ENCODE measurements around the gene EMP3. TPM values are rescaled to one million over a fixed set of nuclear protein-coding genes. Genes with fewer than 3 reads are reported as not detected.

The EMP3 gene
- polyA plus RNA-seq, 3 donors: 802 to 1,036 (median 996) TPM

DNA sequence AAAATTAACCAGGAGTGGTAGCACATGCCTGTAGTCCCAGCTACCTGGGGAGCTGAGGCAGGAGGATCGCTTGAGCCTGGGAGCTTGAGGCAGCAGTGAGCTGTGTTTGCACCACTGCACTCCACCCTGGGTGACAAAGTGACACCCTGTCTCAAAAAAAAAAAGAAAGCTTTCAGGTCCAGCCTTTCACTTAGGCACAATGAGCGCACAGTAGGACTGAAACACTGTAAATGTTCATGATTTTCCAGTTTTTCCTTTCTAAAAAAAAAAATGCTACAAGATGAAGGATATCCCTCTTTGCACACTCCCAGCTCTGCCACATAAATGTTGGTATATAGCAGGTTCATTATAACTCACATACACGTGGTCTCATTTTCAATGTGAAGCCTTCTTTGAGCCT is 37.6 kb upstream of the EMP3 start:
- Histone ChIP-seq H3K4me1 (ENCODE audit: control insufficient read depth in 1 of 2, insufficient read depth in 2 of 2, low read length in 2 of 2) (peaks cover 8 to 10% of the 10 kb centered on the region in 2 donors), H3K27ac (ENCODE audit: low read depth in 1 of 2, low read length in 2 of 2) (no peak overlapping the region), H3K4me3 (replicated peaks in 1 of 3; ENCODE audit: low read depth in 2 of 3, low read length in 3 of 3) (no peak overlapping the region), H3K9ac (ENCODE audit: insufficient read depth, low read length, poor library complexity, severe bottlenecking) (no peak overlapping the region), H3K27me3 (ENCODE audit: control insufficient read depth in 2 of 2, insufficient read depth in 2 of 2, low read length in 2 of 2) (peaks cover 0 to 5% of the 10 kb centered on the region in 2 donors), H3K9me3 (replicated peaks in 1 of 2; ENCODE audit: control insufficient read depth in 1 of 2, insufficient read depth in 1 of 2, low read length in 2 of 2) (peaks cover 7 to 17% of the 10 kb centered on the region in 2 donors), H2AFZ (ENCODE audit: insufficient read depth, low read depth, low read length, poor library complexity, severe bottlenecking) (no peak overlapping the region), H4K20me1 (ENCODE audit: insufficient read depth, low read length) (no peaks in the 10 kb centered on the region), H3K36me3 (replicated peaks in 1 of 2; ENCODE audit: control insufficient read depth in 1 of 2, insufficient read depth in 2 of 2, low read length in 2 of 2) (peaks cover 0 to 19% of the 10 kb centered on the region in 2 donors), H3K4me2 (replicated peaks; ENCODE audit: extremely low read depth, low read length, poor library complexity, severe bottlenecking) (no peak overlapping the region), H3K79me2 (ENCODE audit: insufficient read depth, low read length) (no peaks in the 10 kb centered on the region)
- no peak for DNase-seq
- H3K27ac Mint-ChIP-seq: no peak overlapping the region
- WGBS (ENCODE audit: insufficient coverage): 80% methylated on average over 1 of the region's 3 CpGs
- H3K36me3 Mint-ChIP-seq: peaks cover 20 to 23% of the 10 kb centered on the region in 2 donors
- peaks cover 8 to 21% (median 19%) of the 10 kb centered on the region in 7 donors for H3K9me3 Mint-ChIP-seq
- peaks cover 11% of the 10 kb centered on the region for H3K4me1 Mint-ChIP-seq
- peaks cover 4 to 14% (median 13%) of the 10 kb centered on the region in 3 donors for H3K27me3 Mint-ChIP-seq (ENCODE audit: low read depth in 3 of 3)
- intact Hi-C loops (cut with micrococcal nuclease): no loop called here
- H3K4me3 Mint-ChIP-seq: no peak overlapping the region
- TF ChIP-seq, protein P1, sequence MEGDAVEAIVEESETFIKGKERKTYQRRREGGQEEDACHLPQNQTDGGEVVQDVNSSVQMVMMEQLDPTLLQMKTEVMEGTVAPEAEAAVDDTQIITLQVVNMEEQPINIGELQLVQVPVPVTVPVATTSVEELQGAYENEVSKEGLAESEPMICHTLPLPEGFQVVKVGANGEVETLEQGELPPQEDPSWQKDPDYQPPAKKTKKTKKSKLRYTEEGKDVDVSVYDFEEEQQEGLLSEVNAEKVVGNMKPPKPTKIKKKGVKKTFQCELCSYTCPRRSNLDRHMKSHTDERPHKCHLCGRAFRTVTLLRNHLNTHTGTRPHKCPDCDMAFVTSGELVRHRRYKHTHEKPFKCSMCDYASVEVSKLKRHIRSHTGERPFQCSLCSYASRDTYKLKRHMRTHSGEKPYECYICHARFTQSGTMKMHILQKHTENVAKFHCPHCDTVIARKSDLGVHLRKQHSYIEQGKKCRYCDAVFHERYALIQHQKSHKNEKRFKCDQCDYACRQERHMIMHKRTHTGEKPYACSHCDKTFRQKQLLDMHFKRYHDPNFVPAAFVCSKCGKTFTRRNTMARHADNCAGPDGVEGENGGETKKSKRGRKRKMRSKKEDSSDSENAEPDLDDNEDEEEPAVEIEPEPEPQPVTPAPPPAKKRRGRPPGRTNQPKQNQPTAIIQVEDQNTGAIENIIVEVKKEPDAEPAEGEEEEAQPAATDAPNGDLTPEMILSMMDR (IDR thresholded peaks at IDR 0.05): no peak

DNA sequence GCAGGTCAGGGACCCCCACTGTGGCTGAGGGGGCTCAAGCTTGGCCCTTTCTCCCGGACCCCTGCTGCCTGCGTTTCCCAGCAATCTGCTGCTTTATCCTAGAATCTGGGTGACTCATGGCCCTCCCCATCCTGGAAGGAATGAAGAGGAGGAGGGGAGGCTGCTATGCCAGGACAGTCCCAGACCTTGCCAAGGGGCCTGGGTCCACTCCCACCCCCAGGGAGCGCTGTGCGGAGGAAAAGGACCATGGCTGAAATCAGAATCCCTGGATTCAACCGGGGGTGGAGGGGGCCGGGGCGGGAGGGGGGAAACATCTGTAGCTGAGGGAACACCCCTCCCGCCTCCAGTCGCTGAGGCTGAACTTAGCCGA is 35.0 kb upstream of the EMP3 start:
- Histone ChIP-seq H3K9ac (ENCODE audit: insufficient read depth, low read length, poor library complexity, severe bottlenecking) (no peak overlapping the region), H3K4me2 (replicated peaks; ENCODE audit: extremely low read depth, low read length, poor library complexity, severe bottlenecking) (no peak overlapping the region), H3K79me2 (ENCODE audit: insufficient read depth, low read length) (no peaks in the 10 kb centered on the region), H2AFZ (ENCODE audit: insufficient read depth, low read depth, low read length, poor library complexity, severe bottlenecking) (no peak overlapping the region), H4K20me1 (ENCODE audit: insufficient read depth, low read length) (no peaks in the 10 kb centered on the region), H3K4me3 (replicated peaks in 1 of 3; ENCODE audit: low read depth in 2 of 3, low read length in 3 of 3) (no peak overlapping the region), H3K9me3 (replicated peaks in 1 of 2; ENCODE audit: control insufficient read depth in 1 of 2, insufficient read depth in 1 of 2, low read length in 2 of 2) (peaks cover 0 to 9% of the 10 kb centered on the region in 2 donors), H3K27me3 (ENCODE audit: control insufficient read depth in 2 of 2, insufficient read depth in 2 of 2, low read length in 2 of 2) (peaks cover 0 to 5% of the 10 kb centered on the region in 2 donors), H3K36me3 (replicated peaks in 1 of 2; ENCODE audit: control insufficient read depth in 1 of 2, insufficient read depth in 2 of 2, low read length in 2 of 2) (peaks cover 0 to 9% of the 10 kb centered on the region in 2 donors), H3K27ac (ENCODE audit: low read depth in 1 of 2, low read length in 2 of 2) (no peak overlapping the region), H3K4me1 (ENCODE audit: control insufficient read depth in 1 of 2, insufficient read depth in 2 of 2, low read length in 2 of 2) (peaks cover 8 to 10% of the 10 kb centered on the region in 2 donors)
- H3K36me3 Mint-ChIP-seq: peaks cover 7 to 9% of the 10 kb centered on the region in 2 donors
- intact Hi-C loops (cut with micrococcal nuclease): loop anchor here (10.0 kb wide), 1 partner anchor 186 kb away; no protein-coding TSS in a partner anchor
- TF ChIP-seq, protein P1 (IDR thresholded peaks at IDR 0.05): no peak
- no peak overlapping the region for H3K27ac Mint-ChIP-seq
- H3K27me3 Mint-ChIP-seq (ENCODE audit: low read depth in 3 of 3): peaks cover 6 to 18% (median 15%) of the 10 kb centered on the region in 3 donors
- whole genome bisulfite sequencing (ENCODE audit: insufficient coverage): 11% methylated on average over 3 of the region's 10 CpGs
- no peak for DNase-seq
- no peak overlapping the region for H3K4me3 Mint-ChIP-seq
- peaks cover 8% of the 10 kb centered on the region for H3K4me1 Mint-ChIP-seq
- peaks cover 5 to 10% (median 7%) of the 10 kb centered on the region in 7 donors for H3K9me3 Mint-ChIP-seq
